WTC11 (cell line): Measurements from ENCODE around the gene CLBA1. TPM values are rescaled to one million over a fixed set of nuclear protein-coding genes. Genes with fewer than 3 reads are reported as not detected.
"Not testable (repeated sequence)": the region's sequence is repeated elsewhere in the genome, so short reads cannot be mapped to it uniquely, and the experiment has no call there.

ENCODE experiments used
- ATAC-seq: fragments of 200-7000 bp; cut with Tn5 transposase; 2 replicates; pipeline ENCODE4 v1.10.0; 2021; ENCODE audit warnings: mild to moderate bottlenecking, moderate library complexity
- CTCF ChIA-PET: fragments of 300-600 bp; sonication (Branson Sonifier 250); formaldehyde crosslinking; loops from one replicate; lab custom pipeline; 2021; ENCODE audit warnings: antibody characterized with exemption; lab: Charles Lee
- POLR2A ChIA-PET: fragments of 350-600 bp; sonication (Branson Sonifier 250); formaldehyde crosslinking; loops from one replicate; lab custom pipeline; 2021; ENCODE audit warnings: antibody characterized with exemption; lab: Charles Lee
- DNase-seq: peaks from one replicate; pipeline ENCODE4 v3.0.0; 2021; ENCODE audit warnings: low spot score
- H3K27ac Mint-ChIP-seq: 2 replicates; pipeline ENCODE4 v1.8.0; 2021; ENCODE audit warnings: mixed read lengths
- H3K27me3 Mint-ChIP-seq: 2 replicates; pipeline ENCODE4 v1.8.0; 2021; ENCODE audit warnings: low read depth, mild to moderate bottlenecking, moderate library complexity, mixed read lengths
- H3K36me3 Mint-ChIP-seq: 2 replicates; pipeline ENCODE4 v1.8.0; 2021; ENCODE audit warnings: mixed read lengths
- H3K4me1 Mint-ChIP-seq: 2 replicates; pipeline ENCODE4 v1.8.0; 2022; ENCODE audit warnings: mixed read lengths
- H3K4me3 Mint-ChIP-seq: 2 replicates; pipeline ENCODE4 v1.8.0; 2021; ENCODE audit warnings: mild to moderate bottlenecking, moderate library complexity, mixed read lengths
- H3K9me3 Mint-ChIP-seq: 2 replicates; pipeline ENCODE4 v1.8.0; 2021; ENCODE audit warnings: mixed read lengths
- ATF1 ChIP-seq: sonication (generic); formaldehyde crosslinking; IDR thresholded peaks from 2 replicates; pipeline ENCODE4 v1.8.1; 2023; ENCODE audit warnings: mild to moderate bottlenecking, moderate library complexity, missing genetic modification reagents
- ATF6 ChIP-seq: sonication (generic); formaldehyde crosslinking; IDR thresholded peaks from 2 replicates; pipeline ENCODE4 v1.8.1; 2023; ENCODE audit warnings: mild to moderate bottlenecking, missing genetic modification reagents
- CTCF ChIP-seq: fragments of 200-600 bp; IDR thresholded peaks from 2 replicates; pipeline ENCODE4 v1.8.0; 2022; ENCODE audit warnings: antibody characterized with exemption
- ESRRA ChIP-seq: sonication (generic); formaldehyde crosslinking; IDR thresholded peaks from 2 replicates; pipeline ENCODE4 v1.8.1; 2022; ENCODE audit warnings: mild to moderate bottlenecking, missing genetic modification reagents, borderline replicate concordance
- FOXK1 ChIP-seq: sonication (generic); formaldehyde crosslinking; IDR thresholded peaks from 2 replicates; pipeline ENCODE4 v1.8.0; 2022; ENCODE audit warnings: mild to moderate bottlenecking, moderate library complexity, missing genetic modification reagents
- GABPB1 ChIP-seq: sonication (generic); formaldehyde crosslinking; IDR thresholded peaks from 2 replicates; pipeline ENCODE4 v1.8.1; 2023; ENCODE audit warnings: mild to moderate bottlenecking, missing genetic modification reagents
- IRF2 ChIP-seq: sonication (generic); formaldehyde crosslinking; IDR thresholded peaks from 2 replicates; pipeline ENCODE4 v1.8.0; 2022; ENCODE audit warnings: low read depth, missing genetic modification reagents, borderline replicate concordance
- JUN ChIP-seq: sonication (generic); formaldehyde crosslinking; IDR thresholded peaks from 2 replicates; pipeline ENCODE4 v1.8.0; 2023; ENCODE audit warnings: mild to moderate bottlenecking, missing genetic modification reagents
- MAX ChIP-seq: sonication (generic); formaldehyde crosslinking; IDR thresholded peaks from 2 replicates; pipeline ENCODE4 v1.8.0; 2022; ENCODE audit warnings: mild to moderate bottlenecking, missing genetic modification reagents
- NR2C2 ChIP-seq: sonication (generic); formaldehyde crosslinking; IDR thresholded peaks from 2 replicates; pipeline ENCODE4 v1.8.0; 2022; ENCODE audit warnings: mild to moderate bottlenecking, missing genetic modification reagents
- OVOL2 ChIP-seq: fragments of 250-450 bp; sonication (Bioruptor Pico); IDR thresholded peaks from 2 replicates; pipeline ENCODE4 v1.9.0; 2021; ENCODE audit warnings: mild to moderate bottlenecking, borderline replicate concordance
- RELA ChIP-seq: sonication (generic); formaldehyde crosslinking; IDR thresholded peaks from 2 replicates; pipeline ENCODE4 v1.8.1; 2022; ENCODE audit warnings: missing genetic modification reagents, mild to moderate bottlenecking, borderline replicate concordance
- SMAD3 ChIP-seq: sonication (generic); formaldehyde crosslinking; IDR thresholded peaks from 2 replicates; pipeline ENCODE4 v1.8.0; 2022; ENCODE audit warnings: missing genetic modification reagents, mild to moderate bottlenecking, borderline replicate concordance
- TCF7 ChIP-seq: sonication (generic); formaldehyde crosslinking; IDR thresholded peaks from 2 replicates; pipeline ENCODE4 v1.8.0; 2022; ENCODE audit warnings: mild to moderate bottlenecking, low read depth, missing genetic modification reagents, moderate library complexity
- TEAD1 ChIP-seq: sonication (generic); formaldehyde crosslinking; IDR thresholded peaks from 2 replicates; pipeline ENCODE4 v1.8.0; 2022; ENCODE audit warnings: mild to moderate bottlenecking, missing genetic modification reagents
- ZNF121 ChIP-seq: sonication (generic); formaldehyde crosslinking; IDR thresholded peaks from 2 replicates; pipeline ENCODE4 v1.8.0; 2023; ENCODE audit warnings: missing genetic modification reagents
- ZNF219 ChIP-seq: sonication (generic); formaldehyde crosslinking; IDR thresholded peaks from 2 replicates; pipeline ENCODE4 v1.8.0; 2023; ENCODE audit warnings: missing genetic modification reagents, mild to moderate bottlenecking, borderline replicate concordance
- total RNA-seq: library from RNA; stranded (reverse); gene quantifications from 3 replicates; pipeline ENCODE4 v1.2.3, GENCODE V29; 2021

The CLBA1 gene
- total RNA-seq, 1 experiment from 2014 or later = 3.8 TPM

GRCh38 chr14:104947201-104947600 lies 38.4 kb upstream of the CLBA1 start:
- POLR2A ChIA-PET, DNase-seq, H3K27me3 Mint-ChIP-seq, H3K9me3 Mint-ChIP-seq, ATAC-seq, H3K4me3 Mint-ChIP-seq, H3K4me1 Mint-ChIP-seq, H3K36me3 Mint-ChIP-seq, H3K27ac Mint-ChIP-seq, CTCF ChIA-PET: not testable (repeated sequence)

- CTCF ChIA-PET, H3K27me3 Mint-ChIP-seq, H3K36me3 Mint-ChIP-seq, H3K4me1 Mint-ChIP-seq, POLR2A ChIA-PET, H3K9me3 Mint-ChIP-seq, ATAC-seq, H3K4me3 Mint-ChIP-seq, DNase-seq, H3K27ac Mint-ChIP-seq: not testable (repeated sequence)
These were observed 37.5 kb upstream of the CLBA1 start for GRCh38 chr14:104947881-104948735.

GRCh38 chr14:104948736-104949031 lies 36.9 kb upstream of the CLBA1 start:
- ATAC-seq = no peak
- POLR2A ChIA-PET = no interaction called here
- H3K9me3 Mint-ChIP-seq = peaks cover 6% of the 10 kb centered on the region; the same call in 1 of the 2 replicates
- no peak for TF ChIP-seq ATF6
- no peak for TF ChIP-seq TCF7
- TF ChIP-seq NR2C2 (CRISPR knock-in tag) = no peak
- no peak for TF ChIP-seq CTCF
- TF ChIP-seq GABPB1 (CRISPR knock-in tag) = no peak
- TF ChIP-seq OVOL2 (CRISPR knock-in tag) = no peak
- no peak overlapping the region for H3K4me3 Mint-ChIP-seq
- no peaks in the 10 kb centered on the region for H3K4me1 Mint-ChIP-seq
- no peak overlapping the region for H3K27ac Mint-ChIP-seq
- no peaks in the 10 kb centered on the region for H3K36me3 Mint-ChIP-seq
- no peak for DNase-seq
- no peaks in the 10 kb centered on the region; the same call in 1 of the 2 replicates for H3K27me3 Mint-ChIP-seq
- CTCF ChIA-PET = no interaction called here

GRCh38 chr14:104949406-104949955 lies 36.1 kb upstream of the CLBA1 start:
- CTCF ChIA-PET, H3K36me3 Mint-ChIP-seq, H3K4me3 Mint-ChIP-seq, H3K27ac Mint-ChIP-seq, H3K4me1 Mint-ChIP-seq, H3K27me3 Mint-ChIP-seq, POLR2A ChIA-PET, DNase-seq, ATAC-seq, H3K9me3 Mint-ChIP-seq: not testable (repeated sequence)

- H3K27me3 Mint-ChIP-seq = no peaks in the 10 kb centered on the region; the same call in 1 of the 2 replicates
- ATAC-seq = no peak
- H3K36me3 Mint-ChIP-seq = no peaks in the 10 kb centered on the region
- no peak for DNase-seq
- TF ChIP-seq JUN (CRISPR knock-in tag) (no peak), RELA (CRISPR knock-in tag) (no peak), SMAD3 (no peak), MAX (CRISPR knock-in tag) (no peak), FOXK1 (CRISPR knock-in tag) (no peak), ATF1 (no peak), TEAD1 (CRISPR knock-in tag) (no peak), GABPB1 (CRISPR knock-in tag) (no peak), IRF2 (CRISPR knock-in tag) (no peak), ZNF121 (CRISPR knock-in tag) (no peak), ESRRA (CRISPR knock-in tag) (no peak), ZNF219 (no peak)
- TF ChIP-seq, all 79 proteins: peak for 0
- ChIA-PET POLR2A (no interaction called here), CTCF (no interaction called here)
- Mint-ChIP-seq H3K4me3 (no peak overlapping the region), H3K27ac (no peak overlapping the region), H3K9me3 (peaks cover 6% of the 10 kb centered on the region; the same call in 1 of the 2 replicates), H3K4me1 (no peaks in the 10 kb centered on the region)
These were observed 35.6 kb upstream of the CLBA1 start for GRCh38 chr14:104950021-104950420.

- CTCF ChIA-PET, ATAC-seq, H3K9me3 Mint-ChIP-seq, DNase-seq, H3K27me3 Mint-ChIP-seq, H3K36me3 Mint-ChIP-seq, H3K27ac Mint-ChIP-seq, POLR2A ChIA-PET, H3K4me1 Mint-ChIP-seq, H3K4me3 Mint-ChIP-seq: not testable (repeated sequence)
These were observed 34.9 kb upstream of the CLBA1 start for GRCh38 chr14:104950701-104951100.
